Activated naive CD4-positive, alpha-beta T cell treated with Interleukin-2 at 50 U/mL for 16 hours (primary cell): ENCODE results near the gene NEUROG2.
A peak's percentile ranks its signal among the peaks of the same experiment; 100 is the strongest.
"Not testable (repeated sequence)": the region's sequence is repeated elsewhere in the genome, so short reads cannot be mapped to it uniquely, and the experiment has no call there.

Experiments used
- DNase-seq: peaks from one replicate; pipeline ENCODE4 v3.0.0-alpha.2; 2020

The NEUROG2 gene

DNA sequence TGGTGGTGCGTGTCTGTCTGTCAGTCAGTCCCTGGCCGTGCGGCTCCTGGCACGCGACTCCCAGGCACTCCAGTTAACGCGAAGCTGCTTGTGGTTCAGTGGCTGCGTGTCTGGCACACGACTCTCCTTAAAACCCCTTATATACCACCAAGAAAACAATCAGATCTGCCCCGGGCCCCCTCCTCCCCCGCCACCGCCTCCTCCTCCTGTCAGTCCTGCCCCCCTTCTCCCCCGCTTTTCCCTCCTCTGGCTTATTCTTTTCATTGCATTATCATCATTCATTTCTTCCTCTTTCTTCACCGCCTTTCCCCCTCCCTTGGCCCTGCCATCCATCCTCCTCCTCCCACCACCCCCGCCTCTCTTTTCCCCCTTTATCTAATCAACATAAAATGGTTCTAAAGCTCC is at the start of gene NEUROG2:
TSS of gene NEUROG2 (minus strand) at position 115 of the 405 bp plus-strand sequence. CDS start 705 bp downstream, outside the sequence.
- no peak for DNase-seq

DNA sequence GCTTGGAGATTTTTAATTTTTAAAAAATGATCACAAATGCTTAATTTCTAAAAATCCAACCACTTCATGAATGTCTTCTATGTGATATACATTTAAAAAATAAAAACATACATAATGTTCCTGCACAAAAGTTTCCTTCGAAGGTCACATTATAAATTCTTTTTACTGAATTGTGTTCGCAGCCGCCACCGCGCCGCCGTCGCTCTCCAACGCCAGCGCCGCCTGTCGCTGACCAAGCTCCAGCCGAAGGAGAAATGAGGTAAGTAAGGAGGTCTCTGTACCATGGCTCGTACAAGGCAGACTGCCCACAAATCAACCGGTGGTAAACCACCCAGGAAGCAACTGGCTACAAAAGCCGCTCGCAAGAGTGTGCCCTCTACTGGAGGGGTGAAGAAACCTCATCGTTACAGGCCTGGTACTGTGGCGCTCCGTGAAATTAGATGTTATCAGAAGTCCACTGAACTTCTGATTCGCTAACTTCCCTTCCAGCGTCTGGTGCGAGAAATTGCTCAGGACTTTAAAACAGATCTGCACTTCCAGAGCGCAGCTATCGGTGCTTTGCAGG is 48.8 kb upstream of the NEUROG2 start:
- no peak for DNase-seq

DNA sequence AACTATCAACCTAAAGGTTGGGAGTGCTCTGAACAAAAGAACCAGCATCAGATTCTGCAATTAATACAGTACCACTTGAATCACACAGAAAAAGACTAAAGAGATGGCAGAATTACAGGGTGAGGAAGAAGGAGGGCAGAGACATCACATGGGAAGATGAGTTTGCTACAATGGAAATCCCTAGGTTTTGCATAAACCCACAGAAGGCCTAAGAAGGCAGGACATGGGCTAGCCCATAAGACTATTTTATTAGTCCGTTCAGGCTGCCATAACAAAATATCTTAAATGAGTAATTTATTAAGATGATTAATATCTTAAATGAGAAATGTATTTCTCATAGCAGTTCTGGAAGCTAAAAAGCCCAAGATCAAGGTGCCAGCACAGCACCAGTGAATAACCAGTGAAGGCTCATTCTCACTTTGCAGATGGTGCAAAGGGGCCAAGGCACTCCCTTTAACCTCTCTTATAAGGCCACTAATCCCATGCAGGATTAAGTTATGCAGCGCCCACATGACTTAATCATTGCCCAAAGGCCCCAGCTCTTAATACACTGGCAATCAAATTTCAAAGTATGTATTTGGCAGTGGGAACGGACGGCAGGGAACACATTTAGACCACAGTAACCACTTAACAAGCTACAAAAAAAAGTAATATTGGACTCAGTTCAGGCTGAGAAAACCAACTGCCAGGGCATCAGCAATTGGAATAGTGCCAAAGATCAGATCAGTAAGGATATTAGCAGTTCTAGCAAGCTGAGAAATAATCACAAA is 47.6 kb upstream of the NEUROG2 start:
- DNase-seq = no peak

- no peak for DNase-seq
Observed at GRCh38 chr4:112562254-112562879, 46.4 kb upstream of the NEUROG2 start.

DNA sequence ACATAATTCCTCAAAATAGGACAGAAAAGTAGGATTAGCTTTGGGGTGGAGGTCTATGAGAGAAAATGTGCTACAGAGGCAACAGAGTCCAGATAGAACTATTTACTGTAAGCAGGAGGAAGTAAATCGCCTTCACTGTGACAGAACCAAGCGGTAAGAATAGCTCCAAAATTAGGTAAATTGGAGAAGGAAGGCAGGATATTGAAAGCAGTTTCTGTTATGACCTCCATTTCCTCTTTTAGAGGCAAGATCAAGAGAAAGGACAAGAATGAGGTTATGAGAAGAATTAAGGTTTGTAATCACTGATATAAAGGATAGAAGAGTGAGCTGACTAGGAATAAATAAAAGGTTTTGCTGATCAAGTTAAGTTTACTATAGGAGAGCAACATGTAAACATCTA is 44.1 kb upstream of the NEUROG2 start:
- DNase-seq = no peak

DNA sequence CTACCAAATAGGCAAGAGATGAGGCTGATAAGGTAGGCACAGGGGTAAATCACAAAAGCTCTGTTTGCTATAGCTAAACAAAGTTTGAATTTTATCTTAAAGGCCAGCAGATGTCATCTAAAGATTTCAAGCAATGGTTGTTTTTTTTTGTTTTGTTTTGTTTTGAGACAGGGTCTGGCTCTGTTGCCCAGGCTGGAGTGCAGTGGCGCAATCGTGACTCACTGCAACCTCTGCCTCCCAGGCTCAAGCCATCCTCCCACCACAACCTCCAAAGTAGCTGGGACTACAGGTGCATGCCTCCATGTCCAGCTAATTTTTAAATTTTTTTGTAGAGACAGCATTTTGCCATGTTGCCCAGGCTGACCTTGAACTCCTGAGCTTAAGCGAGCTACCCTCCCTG is 43.1 kb upstream of the NEUROG2 start:
- DNase-seq = no peak

- DNase-seq = no peak
Observed at GRCh38 chr4:112557676-112558411, 41.9 kb upstream of the NEUROG2 start.

- DNase-seq = not testable (repeated sequence)
Observed at GRCh38 chr4:112554271-112554670, 38.3 kb upstream of the NEUROG2 start.

- no peak for DNase-seq
Observed at GRCh38 chr4:112552668-112553067, 36.7 kb upstream of the NEUROG2 start.

- DNase-seq = no peak
Observed at GRCh38 chr4:112550728-112551127, 34.7 kb upstream of the NEUROG2 start.

GRCh38 chr4:112546476-112546875 is 30.5 kb upstream of the NEUROG2 start:
- DNase-seq = no peak

GRCh38 chr4:112545346-112545745 is 29.4 kb upstream of the NEUROG2 start:
- no peak for DNase-seq

DNA sequence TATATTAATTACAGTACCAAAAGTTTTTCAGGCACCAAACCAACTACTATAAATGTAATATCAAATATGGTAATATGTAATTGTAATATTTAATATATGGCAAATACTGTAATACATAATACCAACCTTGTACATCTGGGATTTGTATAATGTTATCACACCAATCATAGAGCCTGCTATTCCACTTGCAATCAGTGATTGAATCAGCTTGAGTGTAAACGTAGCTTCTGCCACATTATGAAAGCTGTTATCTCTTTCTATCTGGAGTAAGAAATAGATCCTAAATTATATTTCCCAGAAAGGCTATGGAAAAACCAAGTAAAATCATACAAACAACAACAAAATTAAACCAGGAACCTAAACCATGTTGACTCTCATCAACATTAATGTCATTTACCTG is 24.7 kb upstream of the NEUROG2 start:
- no peak for DNase-seq

DNA sequence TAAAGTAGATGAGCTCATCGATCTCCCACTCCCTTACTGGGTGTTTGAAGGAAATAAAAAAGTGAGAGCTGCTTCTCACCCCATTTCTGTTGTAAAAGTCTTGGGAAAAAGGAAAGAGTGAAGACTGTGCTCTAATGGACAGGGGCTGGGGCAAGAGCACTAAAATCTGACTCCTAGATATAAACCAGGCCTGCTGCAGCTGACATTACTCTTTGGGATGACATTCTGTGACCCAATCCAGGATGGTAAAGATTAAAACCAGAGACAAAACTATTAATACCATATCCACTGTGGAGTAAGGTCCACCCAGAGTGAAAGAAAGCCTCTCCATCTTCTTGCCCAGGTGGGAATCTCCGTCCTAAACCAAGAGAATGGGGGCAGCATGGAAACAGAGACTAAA is 20.1 kb upstream of the NEUROG2 start:
- DNase-seq = no peak

GRCh38 chr4:112532267-112532666 is 16.3 kb upstream of the NEUROG2 start:
- DNase-seq = no peak

DNA sequence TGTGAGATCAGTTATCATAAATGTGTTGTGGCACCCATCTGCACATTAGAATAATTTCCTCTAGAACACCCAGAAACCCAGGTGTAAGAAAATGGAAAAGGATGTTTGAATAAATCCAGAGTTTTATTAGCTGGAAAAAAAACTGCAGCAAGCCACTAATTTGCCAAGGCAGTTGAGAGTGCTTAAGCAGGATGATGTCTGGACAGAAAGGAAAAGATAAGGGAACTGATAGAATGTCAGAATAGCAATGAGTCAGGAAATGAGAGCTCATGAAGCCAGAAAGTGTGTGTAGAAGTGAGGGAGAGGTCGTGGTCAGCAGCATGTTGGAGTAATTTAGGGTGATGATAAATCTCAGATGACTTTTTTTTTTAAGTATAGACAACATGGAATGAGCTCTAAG is 15.2 kb upstream of the NEUROG2 start:
- DNase-seq = no peak

DNA sequence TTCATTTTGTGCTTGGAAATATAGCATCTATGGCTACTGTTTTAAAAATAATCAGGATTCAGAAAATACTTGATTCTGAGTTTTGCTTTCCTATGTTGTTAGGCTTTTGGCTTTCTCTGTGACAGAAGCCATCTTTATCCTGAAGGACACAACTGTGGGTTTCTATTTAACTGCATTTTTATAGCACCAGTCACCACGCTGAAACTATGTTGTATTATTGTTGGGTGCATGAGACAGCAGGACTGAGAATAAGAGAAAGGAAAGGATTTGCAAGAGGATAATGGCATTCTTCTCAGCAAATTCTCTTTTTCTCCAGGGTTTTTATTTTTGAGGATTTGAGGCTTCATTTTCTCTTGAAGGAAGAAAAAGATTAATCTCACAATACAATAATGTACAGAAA is 10.1 kb upstream of the NEUROG2 start:
- DNase-seq = no peak

- DNase-seq = peak; percentile 77
Observed at GRCh38 chr4:112523764-112524505, 8.0 kb upstream of the NEUROG2 start.

DNA sequence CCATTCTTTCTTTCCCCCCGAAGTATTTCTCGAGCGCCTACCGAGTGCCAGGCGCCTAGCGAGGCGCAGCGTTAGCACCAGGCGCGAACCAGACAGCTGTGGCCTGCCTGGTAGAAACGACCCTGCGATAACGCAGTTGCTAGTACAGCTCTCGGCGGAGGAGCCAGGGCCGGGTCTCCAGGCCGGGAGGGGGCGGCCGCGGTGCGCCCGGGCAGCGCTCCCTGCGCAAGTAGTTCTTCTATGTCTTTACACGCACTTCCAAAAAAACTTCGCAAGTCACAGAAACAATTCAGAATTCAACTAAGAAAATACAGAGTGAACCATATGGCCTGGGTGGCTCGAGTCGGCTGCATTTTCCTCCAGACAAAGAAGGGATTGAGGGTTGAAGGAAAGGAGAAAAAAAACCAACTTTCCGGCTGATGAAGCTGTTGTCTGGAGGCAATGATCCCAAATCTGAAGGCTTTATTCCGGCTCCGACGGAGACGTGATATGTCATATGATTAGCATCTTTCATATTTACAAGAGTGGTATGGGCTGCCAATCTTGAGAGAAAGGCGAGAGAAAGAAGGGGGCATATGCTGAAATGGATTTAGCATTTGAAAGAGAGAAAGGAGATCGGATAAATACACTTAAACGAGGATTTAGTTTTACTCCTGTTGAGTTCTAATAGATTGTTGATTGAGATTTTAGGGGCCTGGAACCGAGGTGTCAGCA is 7.2 kb upstream of the NEUROG2 start:
- DNase-seq = peak; percentile 43

DNA sequence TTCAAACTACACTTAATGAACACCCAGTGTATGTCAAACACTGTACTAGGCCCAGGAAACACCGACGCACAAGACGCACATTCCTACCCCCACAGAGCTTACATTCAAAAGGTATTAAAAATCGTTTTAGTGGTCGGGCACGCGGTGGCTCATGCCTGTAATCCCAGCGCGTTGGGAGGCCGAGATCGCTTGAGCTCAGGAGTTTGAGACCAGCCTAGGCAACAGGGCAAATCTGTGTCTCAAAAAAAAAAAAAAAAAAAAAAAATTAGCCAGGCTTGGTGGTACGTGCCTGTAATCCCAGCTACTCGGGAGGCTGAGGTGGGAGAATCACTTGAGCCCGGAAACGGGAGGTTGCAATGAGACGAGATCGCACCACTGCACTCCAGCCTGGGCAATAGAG is 6.5 kb upstream of the NEUROG2 start:
- not testable (repeated sequence) for DNase-seq

- no peak for DNase-seq
Observed at GRCh38 chr4:112521123-112522023, 5.4 kb upstream of the NEUROG2 start.
